PC-3 (cell line): Measurements from ENCODE around the gene CLEC4E. TPM values are rescaled to one million over a fixed set of nuclear protein-coding genes. Genes with fewer than 3 reads are reported as not detected.

Experiments
- ATAC-seq: fragments of 200-7000 bp; cut with Tn5 transposase; 2 replicates; pipeline ENCODE4 v1.9.1; 2020; ENCODE audit warnings: mild to moderate bottlenecking, moderate library complexity
- BruUV-seq: library from RNA; stranded (reverse); fragments of 400-500 nt; replicated peaks from 2 replicates; lab custom pipeline; 2021; lab: Mats Ljungman, UMichigan
- CTCF ChIA-PET: fragments of 300-600 bp; sonication (Branson Sonifier 250); formaldehyde crosslinking; loops from one replicate; lab custom pipeline; 2022; ENCODE audit warnings: antibody characterized with exemption; lab: Charles Lee
- POLR2A ChIA-PET: fragments of 300-600 bp; sonication (Branson Sonifier 250); formaldehyde crosslinking; loops from one replicate; lab custom pipeline; 2022; ENCODE audit warnings: antibody characterized with exemption; ENCODE audit not compliant: unreplicated experiment; lab: Charles Lee
- DNase-seq: peaks from one replicate; pipeline ENCODE4 v3.0.0-alpha.2; 2015
- H2AFZ ChIP-seq: fragments of 300-600 bp; sonication (generic); 2 replicates; pipeline ENCODE4 v1.6.0; 2016; ENCODE audit warnings: antibody characterized with exemption, low read length
- H3F3A ChIP-seq: fragments of 300-600 bp; sonication (generic); one replicate; pipeline ENCODE4 v1.6.0; 2017; ENCODE audit warnings: antibody characterized with exemption, low read length, control low read depth, mild to moderate bottlenecking; ENCODE audit not compliant: unreplicated experiment
- H3K27ac ChIP-seq: fragments of 300-600 bp; sonication (generic); 2 replicates; pipeline ENCODE4 v1.5.1; 2016; ENCODE audit warnings: mild to moderate bottlenecking, low read length
- H3K27me3 ChIP-seq: fragments of 300-600 bp; sonication (generic); 2 replicates; pipeline ENCODE4 v1.6.1; 2016; ENCODE audit warnings: low read length, mixed read lengths
- H3K36me3 ChIP-seq: fragments of 300-600 bp; sonication (generic); 2 replicates; pipeline ENCODE4 v1.6.1; 2016; ENCODE audit warnings: low read depth, mixed run types, low read length, mixed read lengths
- H3K4me1 ChIP-seq: fragments of 300-600 bp; sonication (generic); 2 replicates; pipeline ENCODE4 v1.5.1; 2016; ENCODE audit warnings: low read length; ENCODE audit not compliant: insufficient read depth
- H3K4me2 ChIP-seq: fragments of 300-600 bp; sonication (generic); 2 replicates; pipeline ENCODE4 v1.6.0; 2016; ENCODE audit warnings: low read length
- H3K4me3 ChIP-seq: fragments of 300-600 bp; sonication (generic); 2 replicates; pipeline ENCODE4 v1.5.1; 2016; ENCODE audit warnings: mild to moderate bottlenecking, low read length, mixed read lengths
- H3K79me2 ChIP-seq: fragments of 300-600 bp; sonication (generic); 2 replicates; pipeline ENCODE4 v1.6.1; 2017; ENCODE audit warnings: low read length, mixed read lengths
- H3K9ac ChIP-seq: fragments of 300-600 bp; sonication (generic); 2 replicates; pipeline ENCODE4 v1.6.0; 2016; ENCODE audit warnings: mild to moderate bottlenecking, low read length
- H3K9me2 ChIP-seq: fragments of 300-600 bp; sonication (generic); replicated peaks from 2 replicates; pipeline ENCODE4 v1.6.1; 2016; ENCODE audit warnings: mixed run types, low read length, mixed read lengths
- H3K9me3 ChIP-seq: fragments of 300-600 bp; sonication (generic); 2 replicates; pipeline ENCODE4 v1.6.1; 2016; ENCODE audit warnings: low read length, mixed read lengths
- H4K20me1 ChIP-seq: fragments of 300-600 bp; sonication (generic); 2 replicates; pipeline ENCODE4 v1.6.1; 2016; ENCODE audit warnings: low read length, mixed read lengths
- CTCF ChIP-seq: fragments of 300-600 bp; sonication (generic); conservative IDR thresholded peaks from 2 replicates; pipeline ENCODE4 v1.5.1; 2017; ENCODE audit warnings: antibody characterized with exemption, low read depth, mild to moderate bottlenecking, low read length
- EZH2 ChIP-seq: fragments of 300-600 bp; sonication (generic); IDR thresholded peaks from one replicate; pipeline ENCODE4 v1.6.1; 2017; ENCODE audit warnings: antibody characterized with exemption, mild to moderate bottlenecking, low read length; ENCODE audit not compliant: unreplicated experiment
- EZH2phosphoT487 ChIP-seq: fragments of 300-600 bp; sonication (generic); IDR thresholded peaks from 2 replicates; pipeline ENCODE4 v1.6.1; 2018; ENCODE audit warnings: mild to moderate bottlenecking, antibody characterized with exemption, low read length, borderline replicate concordance
- intact Hi-C: fragments of 100-400 bp; cut with micrococcal nuclease; formaldehyde crosslinking; loops from 2 replicates; pipeline ENCODE4 v1.9.0; 2023
- total RNA-seq: library from RNA; depleted of rRNA; stranded (reverse); fragments of >200 nt; gene quantifications from 2 replicates; pipeline ENCODE4 v1.2.3, GENCODE V29; 2014

The CLEC4E gene
- total RNA-seq, 1 experiment from 2014 or later, result not detected

GRCh38 chr12:8508223-8508622, 32.5 kb downstream of the CLEC4E start:
- Histone ChIP-seq H3K4me2 (no peak overlapping the region), H3F3A (no peaks in the 10 kb centered on the region), H3K9me3 (no peaks in the 10 kb centered on the region), H3K9me2 (no peaks in the 10 kb centered on the region), H3K27me3 (peaks cover 31% of the 10 kb centered on the region), H2AFZ (no peak overlapping the region), H3K36me3 (no peaks in the 10 kb centered on the region), H3K4me1 (no peaks in the 10 kb centered on the region), H4K20me1 (no peaks in the 10 kb centered on the region), H3K9ac (no peak overlapping the region), H3K79me2 (no peaks in the 10 kb centered on the region), H3K4me3 (no peak overlapping the region), H3K27ac (no peak overlapping the region)
- intact Hi-C loops, result no loop called here
- no TSS peak for BruUV-seq
- ATAC-seq (no peak), DNase-seq (no peak)
- ChIA-PET CTCF (no interaction called here), POLR2A (no interaction called here)
- TF ChIP-seq CTCF, result no peak
- TF ChIP-seq EZH2, result no peak
- TF ChIP-seq EZH2phosphoT487, result no peak

GRCh38 chr12:8507596-8507995, 33.1 kb downstream of the CLEC4E start:
- Histone ChIP-seq H2AFZ (no peak overlapping the region), H3K9ac (no peak overlapping the region), H3K27ac (no peak overlapping the region), H3F3A (no peaks in the 10 kb centered on the region), H3K4me2 (no peak overlapping the region), H3K9me2 (no peaks in the 10 kb centered on the region), H3K79me2 (no peaks in the 10 kb centered on the region), H3K4me1 (no peaks in the 10 kb centered on the region), H4K20me1 (no peaks in the 10 kb centered on the region), H3K36me3 (no peaks in the 10 kb centered on the region), H3K4me3 (no peak overlapping the region), H3K9me3 (no peaks in the 10 kb centered on the region), H3K27me3 (peaks cover 25% of the 10 kb centered on the region)
- ATAC-seq, result no peak
- ChIA-PET CTCF (no interaction called here), POLR2A (no interaction called here)
- no TSS peak for BruUV-seq
- no peak for DNase-seq
- intact Hi-C loops, result no loop called here
- TF ChIP-seq EZH2phosphoT487, result no peak

- Histone ChIP-seq H3K4me2 (no peak overlapping the region), H3K4me3 (no peak overlapping the region), H3K9me3 (no peaks in the 10 kb centered on the region), H3K4me1 (no peaks in the 10 kb centered on the region), H3K27ac (no peak overlapping the region), H3F3A (no peaks in the 10 kb centered on the region), H2AFZ (no peak overlapping the region), H3K79me2 (no peaks in the 10 kb centered on the region), H4K20me1 (no peaks in the 10 kb centered on the region), H3K36me3 (no peaks in the 10 kb centered on the region), H3K9ac (no peak overlapping the region), H3K27me3 (peaks cover 22% of the 10 kb centered on the region), H3K9me2 (no peaks in the 10 kb centered on the region)
- intact Hi-C loops, result no loop called here
- no TSS peak for BruUV-seq
- TF ChIP-seq EZH2phosphoT487 (no peak), EZH2 (no peak), CTCF (no peak)
- CTCF ChIA-PET, result no interaction called here
- POLR2A ChIA-PET, result no interaction called here
- DNase-seq (no peak), ATAC-seq (no peak)
These were observed 36.4 kb downstream of the CLEC4E start for GRCh38 chr12:8504351-8504750.
